GM23338 (cell line): ENCODE results near the gene PGS1. TPM values are rescaled to one million over a fixed set of nuclear protein-coding genes. Genes with fewer than 3 reads are reported as not detected.

Experiments
- ATAC-seq: fragments of 200-7000 bp; cut with Tn5 transposase; 3 replicates; pipeline ENCODE4 v1.9.1; 2020
- DNase-seq: peaks from one replicate; pipeline ENCODE4 v3.0.0-alpha.2; 2015; ENCODE audit warnings: low spot score
- H2AFZ ChIP-seq: fragments of 200-600 bp; sonication (generic); 2 replicates; pipeline ENCODE4 v1.8.0; 2016; ENCODE audit warnings: antibody characterized with exemption, mild to moderate bottlenecking, moderate library complexity
- H3F3A ChIP-seq: fragments of 200-600 bp; sonication (generic); replicated peaks from 2 replicates; pipeline ENCODE4 v1.8.0; 2017; ENCODE audit warnings: antibody characterized with exemption, mixed run types, low read depth
- H3K27ac ChIP-seq: fragments of 200-600 bp; sonication (generic); 2 replicates; pipeline ENCODE4 v1.6.1; 2016; ENCODE audit warnings: low read depth
- H3K27me3 ChIP-seq: fragments of 200-600 bp; sonication (generic); 2 replicates; pipeline ENCODE4 v1.8.0; 2016; ENCODE audit warnings: mild to moderate bottlenecking, mixed run types, moderate library complexity; ENCODE audit not compliant: insufficient read depth
- H3K36me3 ChIP-seq: fragments of 200-600 bp; sonication (generic); 2 replicates; pipeline ENCODE4 v1.8.0; 2016; ENCODE audit warnings: mild to moderate bottlenecking; ENCODE audit not compliant: insufficient read depth
- H3K4me1 ChIP-seq: fragments of 200-600 bp; sonication (generic); 2 replicates; pipeline ENCODE4 v1.8.0; 2016; ENCODE audit warnings: mild to moderate bottlenecking, moderate library complexity; ENCODE audit not compliant: insufficient read depth
- H3K4me2 ChIP-seq: fragments of 200-600 bp; sonication (generic); 2 replicates; pipeline ENCODE4 v1.7.1; 2017; ENCODE audit warnings: mixed run types
- H3K4me3 ChIP-seq: fragments of 200-600 bp; sonication (generic); 2 replicates; pipeline ENCODE4 v1.6.1; 2016; ENCODE audit warnings: mixed run types
- H3K79me2 ChIP-seq: fragments of 200-600 bp; sonication (generic); replicated peaks from 2 replicates; pipeline ENCODE4 v1.8.0; 2017; ENCODE audit warnings: mild to moderate bottlenecking; ENCODE audit not compliant: insufficient read depth
- H3K9me2 ChIP-seq: fragments of 200-600 bp; sonication (generic); 2 replicates; pipeline ENCODE4 v1.8.0; 2017; ENCODE audit not compliant: insufficient read depth
- H4K20me1 ChIP-seq: fragments of 200-600 bp; sonication (generic); replicated peaks from 2 replicates; pipeline ENCODE4 v1.8.0; 2017; ENCODE audit warnings: mild to moderate bottlenecking; ENCODE audit not compliant: insufficient read depth
- H3K27ac Mint-ChIP-seq: 2 replicates; pipeline ENCODE4 v1.8.0; 2020; ENCODE audit warnings: inconsistent platforms, mild to moderate bottlenecking, moderate library complexity, mixed read lengths
- H3K27me3 Mint-ChIP-seq: 3 replicates; pipeline ENCODE4 v1.8.0; 2022; ENCODE audit warnings: low read depth, mild to moderate bottlenecking, moderate library complexity, mixed read lengths, inconsistent platforms; ENCODE audit not compliant: insufficient read depth, poor library complexity
- H3K36me3 Mint-ChIP-seq: 3 replicates; pipeline ENCODE4 v1.8.0; 2021; ENCODE audit warnings: low read depth, mild to moderate bottlenecking, inconsistent platforms, moderate library complexity, mixed read lengths
- H3K4me1 Mint-ChIP-seq: 3 replicates; pipeline ENCODE4 v1.8.0; 2020; ENCODE audit warnings: mild to moderate bottlenecking, inconsistent platforms, mixed read lengths
- H3K4me3 Mint-ChIP-seq: 3 replicates; pipeline ENCODE4 v1.8.0; 2021; ENCODE audit warnings: moderate library complexity, mild to moderate bottlenecking, inconsistent platforms, mixed read lengths
- H3K9me3 Mint-ChIP-seq: 3 replicates; pipeline ENCODE4 v1.8.0; 2020; ENCODE audit warnings: moderate library complexity, mild to moderate bottlenecking, inconsistent platforms, mixed read lengths
- CREB1 ChIP-seq: fragments of 250-450 bp; sonication (Bioruptor Pico); IDR thresholded peaks from 2 replicates; pipeline ENCODE4 v1.5.0; 2020; ENCODE audit warnings: low read depth, mild to moderate bottlenecking, moderate library complexity
- EZH2 ChIP-seq: fragments of 200-600 bp; sonication (generic); IDR thresholded peaks from one replicate; pipeline ENCODE4 v1.8.0; 2017; ENCODE audit warnings: antibody characterized with exemption, mild to moderate bottlenecking, low read depth; ENCODE audit not compliant: unreplicated experiment
- EZH2phosphoT487 ChIP-seq: fragments of 200-600 bp; sonication (generic); IDR thresholded peaks from one replicate; pipeline ENCODE4 v1.8.1; 2018; ENCODE audit warnings: antibody characterized with exemption; ENCODE audit not compliant: unreplicated experiment
- NANOG ChIP-seq: IDR thresholded peaks from 2 replicates; pipeline ENCODE4 v1.6.1; 2016; ENCODE audit warnings: antibody characterized with exemption, borderline replicate concordance
- POLR2AphosphoS5 ChIP-seq: IDR thresholded peaks from 2 replicates; pipeline ENCODE4 v1.6.1; 2016; ENCODE audit warnings: antibody characterized with exemption, low read depth
- ZNF114 ChIP-seq: fragments of 250-450 bp; sonication (Bioruptor Pico); IDR thresholded peaks from 2 replicates; pipeline ENCODE4 v1.5.0; 2020; ENCODE audit warnings: mild to moderate bottlenecking, moderate library complexity
- polyA plus RNA-seq: library from polyadenylated mRNA; unstranded; fragments of >200 nt; fragmentation: Nextera tagmentation; extraction: Ambion mirVana; gene quantifications from 2 replicates; pipeline ENCODE4 v1.2.1, GENCODE V29; 2016
- total RNA-seq: library from RNA; depleted of rRNA; stranded (reverse); fragments of >200 nt; shearing (Covaris generic); gene quantifications from 2 replicates; pipeline ENCODE4 v1.2.3, GENCODE V29; 2014
- TF ChIP-seq, protein P1 (sequence below): fragments of 250-450 bp; sonication (Bioruptor Pico); IDR thresholded peaks from 2 replicates; pipeline ENCODE4 v1.5.0; 2020; ENCODE audit warnings: mild to moderate bottlenecking, moderate library complexity
- TF ChIP-seq, protein P2 (sequence below): IDR thresholded peaks from 2 replicates; pipeline ENCODE4 v1.6.1; 2016; ENCODE audit warnings: antibody characterized with exemption
- TF ChIP-seq, protein P3 (sequence below): IDR thresholded peaks from one replicate; pipeline ENCODE4 v1.6.1; 2018; ENCODE audit warnings: antibody characterized with exemption; ENCODE audit not compliant: unreplicated experiment

The PGS1 gene
- total and polyA plus RNA-seq, 2 experiments from 2014 or later: 43.9 to 67.1 TPM

DNA sequence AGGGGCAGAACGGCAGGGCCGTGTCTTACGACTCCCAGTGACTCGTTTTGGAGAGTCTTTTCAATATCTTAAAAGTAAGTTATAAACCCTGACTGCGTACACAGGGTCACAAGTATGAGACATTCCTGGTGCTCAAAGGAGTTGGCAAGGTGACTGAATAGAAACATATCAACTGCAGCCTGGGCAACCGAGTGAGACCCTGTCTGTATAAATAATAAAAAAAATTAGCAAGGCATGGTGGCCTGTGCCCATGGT is 83.3 kb downstream of the PGS1 start:
- ATAC-seq: no peak
- no peaks in the 10 kb centered on the region for H3K4me1 ChIP-seq
- no peak for TF ChIP-seq EZH2phosphoT487
- TF ChIP-seq, protein P1, sequence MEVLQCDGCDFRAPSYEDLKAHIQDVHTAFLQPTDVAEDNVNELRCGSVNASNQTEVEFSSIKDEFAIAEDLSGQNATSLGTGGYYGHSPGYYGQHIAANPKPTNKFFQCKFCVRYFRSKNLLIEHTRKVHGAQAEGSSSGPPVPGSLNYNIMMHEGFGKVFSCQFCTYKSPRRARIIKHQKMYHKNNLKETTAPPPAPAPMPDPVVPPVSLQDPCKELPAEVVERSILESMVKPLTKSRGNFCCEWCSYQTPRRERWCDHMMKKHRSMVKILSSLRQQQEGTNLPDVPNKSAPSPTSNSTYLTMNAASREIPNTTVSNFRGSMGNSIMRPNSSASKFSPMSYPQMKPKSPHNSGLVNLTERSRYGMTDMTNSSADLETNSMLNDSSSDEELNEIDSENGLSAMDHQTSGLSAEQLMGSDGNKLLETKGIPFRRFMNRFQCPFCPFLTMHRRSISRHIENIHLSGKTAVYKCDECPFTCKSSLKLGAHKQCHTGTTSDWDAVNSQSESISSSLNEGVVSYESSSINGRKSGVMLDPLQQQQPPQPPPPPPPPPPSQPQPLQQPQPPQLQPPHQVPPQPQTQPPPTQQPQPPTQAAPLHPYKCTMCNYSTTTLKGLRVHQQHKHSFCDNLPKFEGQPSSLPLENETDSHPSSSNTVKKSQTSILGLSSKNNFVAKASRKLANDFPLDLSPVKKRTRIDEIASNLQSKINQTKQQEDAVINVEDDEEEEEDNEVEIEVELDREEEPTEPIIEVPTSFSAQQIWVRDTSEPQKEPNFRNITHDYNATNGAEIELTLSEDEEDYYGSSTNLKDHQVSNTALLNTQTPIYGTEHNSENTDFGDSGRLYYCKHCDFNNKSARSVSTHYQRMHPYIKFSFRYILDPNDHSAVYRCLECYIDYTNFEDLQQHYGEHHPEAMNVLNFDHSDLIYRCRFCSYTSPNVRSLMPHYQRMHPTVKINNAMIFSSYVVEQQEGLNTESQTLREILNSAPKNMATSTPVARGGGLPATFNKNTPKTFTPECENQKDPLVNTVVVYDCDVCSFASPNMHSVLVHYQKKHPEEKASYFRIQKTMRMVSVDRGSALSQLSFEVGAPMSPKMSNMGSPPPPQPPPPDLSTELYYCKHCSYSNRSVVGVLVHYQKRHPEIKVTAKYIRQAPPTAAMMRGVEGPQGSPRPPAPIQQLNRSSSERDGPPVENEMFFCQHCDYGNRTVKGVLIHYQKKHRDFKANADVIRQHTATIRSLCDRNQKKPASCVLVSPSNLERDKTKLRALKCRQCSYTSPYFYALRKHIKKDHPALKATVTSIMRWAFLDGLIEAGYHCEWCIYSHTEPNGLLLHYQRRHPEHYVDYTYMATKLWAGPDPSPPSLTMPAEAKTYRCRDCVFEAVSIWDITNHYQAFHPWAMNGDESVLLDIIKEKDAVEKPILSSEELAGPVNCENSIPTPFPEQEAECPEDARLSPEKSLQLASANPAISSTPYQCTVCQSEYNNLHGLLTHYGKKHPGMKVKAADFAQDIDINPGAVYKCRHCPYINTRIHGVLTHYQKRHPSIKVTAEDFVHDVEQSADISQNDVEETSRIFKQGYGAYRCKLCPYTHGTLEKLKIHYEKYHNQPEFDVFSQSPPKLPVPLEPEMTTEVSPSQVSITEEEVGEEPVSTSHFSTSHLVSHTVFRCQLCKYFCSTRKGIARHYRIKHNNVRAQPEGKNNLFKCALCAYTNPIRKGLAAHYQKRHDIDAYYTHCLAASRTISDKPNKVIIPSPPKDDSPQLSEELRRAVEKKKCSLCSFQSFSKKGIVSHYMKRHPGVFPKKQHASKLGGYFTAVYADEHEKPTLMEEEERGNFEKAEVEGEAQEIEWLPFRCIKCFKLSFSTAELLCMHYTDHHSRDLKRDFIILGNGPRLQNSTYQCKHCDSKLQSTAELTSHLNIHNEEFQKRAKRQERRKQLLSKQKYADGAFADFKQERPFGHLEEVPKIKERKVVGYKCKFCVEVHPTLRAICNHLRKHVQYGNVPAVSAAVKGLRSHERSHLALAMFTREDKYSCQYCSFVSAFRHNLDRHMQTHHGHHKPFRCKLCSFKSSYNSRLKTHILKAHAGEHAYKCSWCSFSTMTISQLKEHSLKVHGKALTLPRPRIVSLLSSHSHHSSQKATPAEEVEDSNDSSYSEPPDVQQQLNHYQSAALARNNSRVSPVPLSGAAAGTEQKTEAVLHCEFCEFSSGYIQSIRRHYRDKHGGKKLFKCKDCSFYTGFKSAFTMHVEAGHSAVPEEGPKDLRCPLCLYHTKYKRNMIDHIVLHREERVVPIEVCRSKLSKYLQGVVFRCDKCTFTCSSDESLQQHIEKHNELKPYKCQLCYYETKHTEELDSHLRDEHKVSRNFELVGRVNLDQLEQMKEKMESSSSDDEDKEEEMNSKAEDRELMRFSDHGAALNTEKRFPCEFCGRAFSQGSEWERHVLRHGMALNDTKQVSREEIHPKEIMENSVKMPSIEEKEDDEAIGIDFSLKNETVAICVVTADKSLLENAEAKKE (CRISPR knock-in tag): no peak
- TF ChIP-seq NANOG: no peak
- no peak overlapping the region for H3K27ac Mint-ChIP-seq
- no peak overlapping the region for H3K4me2 ChIP-seq
- H3K4me1 Mint-ChIP-seq: 0 out of 3 replicates have a peak, but pooled peaks cover 5% of the 10 kb centered on the region
- H3F3A ChIP-seq: no peaks in the 10 kb centered on the region
- no peaks in the 10 kb centered on the region for H3K36me3 Mint-ChIP-seq
- no peaks in the 10 kb centered on the region for H4K20me1 ChIP-seq
- no peaks in the 10 kb centered on the region for H3K9me2 ChIP-seq
- peaks cover 7% of the 10 kb centered on the region for H3K27me3 Mint-ChIP-seq
- H3K27ac ChIP-seq: no peak overlapping the region
- H2AFZ ChIP-seq: no peak overlapping the region
- H3K79me2 ChIP-seq: no peaks in the 10 kb centered on the region
- no peaks in the 10 kb centered on the region; the same call in 1 of the 2 replicates for H3K36me3 ChIP-seq
- no peaks in the 10 kb centered on the region for H3K27me3 ChIP-seq
- DNase-seq: no peak
- peaks cover 9% of the 10 kb centered on the region; the same call in 2 of the 3 replicates for H3K9me3 Mint-ChIP-seq
- no peak overlapping the region for H3K4me3 Mint-ChIP-seq
- no peak overlapping the region for H3K4me3 ChIP-seq

DNA sequence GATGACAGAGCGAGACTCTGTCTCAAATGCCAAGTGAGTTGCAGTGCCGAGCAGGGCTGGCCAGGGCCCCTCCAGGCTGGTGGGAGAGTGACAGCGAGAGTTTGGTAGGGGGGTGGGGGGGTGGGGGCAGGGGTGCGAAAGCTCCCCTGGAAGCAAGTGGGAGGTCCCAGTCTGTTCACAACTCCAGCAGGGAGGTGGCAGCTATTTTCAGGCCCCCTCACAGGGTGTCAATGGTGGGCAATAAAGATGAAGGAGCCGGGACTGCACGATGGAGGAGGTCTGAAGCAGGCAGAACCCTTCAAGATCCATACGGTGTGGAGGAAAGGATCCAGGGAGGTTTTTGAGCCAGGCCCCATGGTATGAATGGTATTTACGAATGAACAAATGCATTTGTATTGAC is 83.7 kb downstream of the PGS1 start:
- no peaks in the 10 kb centered on the region for H3K79me2 ChIP-seq
- Mint-ChIP-seq H3K36me3 (no peaks in the 10 kb centered on the region), H3K9me3 (peaks cover 9% of the 10 kb centered on the region; the same call in 2 of the 3 replicates), H3K4me1 (0 out of 3 replicates have a peak, but pooled peaks cover 5% of the 10 kb centered on the region), H3K4me3 (no peak overlapping the region), H3K27ac (no peak overlapping the region), H3K27me3 (peaks cover 7% of the 10 kb centered on the region)
- no peaks in the 10 kb centered on the region for H3K9me2 ChIP-seq
- H2AFZ ChIP-seq: no peak overlapping the region
- no peak overlapping the region for H3K27ac ChIP-seq
- no peak for ATAC-seq
- H3K4me1 ChIP-seq: no peaks in the 10 kb centered on the region
- no peak overlapping the region for H3K4me3 ChIP-seq
- no peak for DNase-seq
- no peaks in the 10 kb centered on the region; the same call in 1 of the 2 replicates for H3K36me3 ChIP-seq
- no peaks in the 10 kb centered on the region for H3F3A ChIP-seq
- no peaks in the 10 kb centered on the region for H3K27me3 ChIP-seq
- H3K4me2 ChIP-seq: no peak overlapping the region
- H4K20me1 ChIP-seq: no peaks in the 10 kb centered on the region
- TF ChIP-seq EZH2: no peak
- no peak for TF ChIP-seq EZH2phosphoT487
- no peak for TF ChIP-seq ZNF114 (CRISPR knock-in tag)
- TF ChIP-seq, protein P2, sequence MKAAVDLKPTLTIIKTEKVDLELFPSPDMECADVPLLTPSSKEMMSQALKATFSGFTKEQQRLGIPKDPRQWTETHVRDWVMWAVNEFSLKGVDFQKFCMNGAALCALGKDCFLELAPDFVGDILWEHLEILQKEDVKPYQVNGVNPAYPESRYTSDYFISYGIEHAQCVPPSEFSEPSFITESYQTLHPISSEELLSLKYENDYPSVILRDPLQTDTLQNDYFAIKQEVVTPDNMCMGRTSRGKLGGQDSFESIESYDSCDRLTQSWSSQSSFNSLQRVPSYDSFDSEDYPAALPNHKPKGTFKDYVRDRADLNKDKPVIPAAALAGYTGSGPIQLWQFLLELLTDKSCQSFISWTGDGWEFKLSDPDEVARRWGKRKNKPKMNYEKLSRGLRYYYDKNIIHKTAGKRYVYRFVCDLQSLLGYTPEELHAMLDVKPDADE: no peak
- TF ChIP-seq POLR2AphosphoS5: no peak
- TF ChIP-seq, protein P3, sequence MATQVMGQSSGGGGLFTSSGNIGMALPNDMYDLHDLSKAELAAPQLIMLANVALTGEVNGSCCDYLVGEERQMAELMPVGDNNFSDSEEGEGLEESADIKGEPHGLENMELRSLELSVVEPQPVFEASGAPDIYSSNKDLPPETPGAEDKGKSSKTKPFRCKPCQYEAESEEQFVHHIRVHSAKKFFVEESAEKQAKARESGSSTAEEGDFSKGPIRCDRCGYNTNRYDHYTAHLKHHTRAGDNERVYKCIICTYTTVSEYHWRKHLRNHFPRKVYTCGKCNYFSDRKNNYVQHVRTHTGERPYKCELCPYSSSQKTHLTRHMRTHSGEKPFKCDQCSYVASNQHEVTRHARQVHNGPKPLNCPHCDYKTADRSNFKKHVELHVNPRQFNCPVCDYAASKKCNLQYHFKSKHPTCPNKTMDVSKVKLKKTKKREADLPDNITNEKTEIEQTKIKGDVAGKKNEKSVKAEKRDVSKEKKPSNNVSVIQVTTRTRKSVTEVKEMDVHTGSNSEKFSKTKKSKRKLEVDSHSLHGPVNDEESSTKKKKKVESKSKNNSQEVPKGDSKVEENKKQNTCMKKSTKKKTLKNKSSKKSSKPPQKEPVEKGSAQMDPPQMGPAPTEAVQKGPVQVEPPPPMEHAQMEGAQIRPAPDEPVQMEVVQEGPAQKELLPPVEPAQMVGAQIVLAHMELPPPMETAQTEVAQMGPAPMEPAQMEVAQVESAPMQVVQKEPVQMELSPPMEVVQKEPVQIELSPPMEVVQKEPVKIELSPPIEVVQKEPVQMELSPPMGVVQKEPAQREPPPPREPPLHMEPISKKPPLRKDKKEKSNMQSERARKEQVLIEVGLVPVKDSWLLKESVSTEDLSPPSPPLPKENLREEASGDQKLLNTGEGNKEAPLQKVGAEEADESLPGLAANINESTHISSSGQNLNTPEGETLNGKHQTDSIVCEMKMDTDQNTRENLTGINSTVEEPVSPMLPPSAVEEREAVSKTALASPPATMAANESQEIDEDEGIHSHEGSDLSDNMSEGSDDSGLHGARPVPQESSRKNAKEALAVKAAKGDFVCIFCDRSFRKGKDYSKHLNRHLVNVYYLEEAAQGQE: no peak
- TF ChIP-seq NANOG: no peak
- TF ChIP-seq CREB1 (CRISPR knock-in tag): no peak
